BJ (cell line): Measurements from ENCODE around the gene PHKG2. TPM values are rescaled to one million over a fixed set of nuclear protein-coding genes. Genes with fewer than 3 reads are reported as not detected.

Experiments used
- CTCF ChIA-PET: fragments of 350-600 bp; formaldehyde crosslinking; extraction: SDS; loops from one replicate; lab custom pipeline; 2021; ENCODE audit warnings: antibody characterized with exemption, inconsistent platforms; lab: Yijun Ruan, JAX
- POLR2A ChIA-PET: fragments of 300-600 bp; sonication (Branson Sonifier 250); formaldehyde crosslinking; extraction: SDS; loops from one replicate; lab custom pipeline; 2021; ENCODE audit warnings: antibody characterized with exemption; lab: Charles Lee
- DNase-seq: peaks from one replicate; pipeline ENCODE4 v3.0.0-alpha.2; 2011; ENCODE audit warnings: low read depth
- H3K27me3 ChIP-seq: 2 replicates; pipeline ENCODE4 v1.6.0; 2011; ENCODE audit warnings: low read length; ENCODE audit not compliant: control insufficient read depth, insufficient read depth
- H3K36me3 ChIP-seq: 2 replicates; pipeline ENCODE4 v1.5.1; 2011; ENCODE audit warnings: low read length; ENCODE audit not compliant: control insufficient read depth, insufficient read depth
- H3K4me3 ChIP-seq: 2 replicates; pipeline ENCODE4 v1.5.1; 2011; ENCODE audit warnings: low read depth, mild to moderate bottlenecking, control low read depth, low read length
- CTCF ChIP-seq: IDR thresholded peaks from 2 replicates; pipeline ENCODE4 v1.5.1; 2011; ENCODE audit warnings: low read depth, mild to moderate bottlenecking, control low read depth, inconsistent platforms, low read length, moderate library complexity; ENCODE audit not compliant: insufficient read depth
- polyA plus RNA-seq: library from polyadenylated mRNA; depleted of rRNA; stranded (reverse); fragments of >200 nt; gene quantifications from 2 replicates; pipeline ENCODE4 v1.2.3, GENCODE V29; 2011

The PHKG2 gene
- polyA plus RNA-seq, 1 experiment: 32.4 TPM

GRCh38 chr16:30775392-30776188 lies 27.4 kb downstream of the PHKG2 start:
- H3K27me3 ChIP-seq: no peaks in the 10 kb centered on the region
- peak overlapping the region; percentile 59 for H3K4me3 ChIP-seq
- no peak for TF ChIP-seq CTCF
- POLR2A ChIA-PET: no interaction called here
- H3K36me3 ChIP-seq: peaks cover 19% of the 10 kb centered on the region
- DNase-seq: peak; percentile 52
- CTCF ChIA-PET: interaction anchor here (1.1 kb wide), 1 partner anchor 39 kb away, joined by 5 read pairs; no protein-coding TSS in a partner anchor

- Histone ChIP-seq H3K4me3 (no peak overlapping the region), H3K36me3 (peaks cover 18% of the 10 kb centered on the region), H3K27me3 (no peaks in the 10 kb centered on the region)
- ChIA-PET POLR2A (no interaction called here), CTCF (interaction anchor here (1.0 kb wide), 1 partner anchor 37 kb away, joined by 5 read pairs; no protein-coding TSS in a partner anchor)
- DNase-seq: no peak
- TF ChIP-seq CTCF: no peak
Measured at GRCh38 chr16:30777591-30778297, 29.5 kb downstream of the PHKG2 start.

- POLR2A ChIA-PET: interaction anchor here (0.5 kb wide), 1 partner anchor 246 kb away, joined by 3 read pairs; no protein-coding TSS in a partner anchor
- Histone ChIP-seq H3K27me3 (no peaks in the 10 kb centered on the region), H3K36me3 (peaks cover 23% of the 10 kb centered on the region), H3K4me3 (no peak overlapping the region)
- CTCF ChIA-PET: interaction anchor here (1.0 to 1.1 kb wide), 2 partner anchors 16 to 36 kb away, joined by 3 to 5 read pairs; no protein-coding TSS in a partner anchor
- DNase-seq: no peak
- TF ChIP-seq CTCF: no peak
Measured at GRCh38 chr16:30778549-30779244, 30.5 kb downstream of the PHKG2 start.

- Histone ChIP-seq H3K36me3 (peaks cover 24% of the 10 kb centered on the region), H3K27me3 (no peaks in the 10 kb centered on the region), H3K4me3 (no peak overlapping the region)
- no peak for DNase-seq
- ChIA-PET POLR2A (no interaction called here), CTCF (interaction anchor here (1.1 to 1.7 kb wide), 2 partner anchors 17 to 26 kb away, joined by 3 to 6 read pairs; no protein-coding TSS in a partner anchor)
- no peak for TF ChIP-seq CTCF
Measured at GRCh38 chr16:30779596-30779995, 31.4 kb downstream of the PHKG2 start.
